Measurements from ENCODE around the gene KLRC4.
"Not testable (repeated sequence)": the region's sequence is repeated elsewhere in the genome, so short reads cannot be mapped to it uniquely, and the experiment has no call there.

DNA sequence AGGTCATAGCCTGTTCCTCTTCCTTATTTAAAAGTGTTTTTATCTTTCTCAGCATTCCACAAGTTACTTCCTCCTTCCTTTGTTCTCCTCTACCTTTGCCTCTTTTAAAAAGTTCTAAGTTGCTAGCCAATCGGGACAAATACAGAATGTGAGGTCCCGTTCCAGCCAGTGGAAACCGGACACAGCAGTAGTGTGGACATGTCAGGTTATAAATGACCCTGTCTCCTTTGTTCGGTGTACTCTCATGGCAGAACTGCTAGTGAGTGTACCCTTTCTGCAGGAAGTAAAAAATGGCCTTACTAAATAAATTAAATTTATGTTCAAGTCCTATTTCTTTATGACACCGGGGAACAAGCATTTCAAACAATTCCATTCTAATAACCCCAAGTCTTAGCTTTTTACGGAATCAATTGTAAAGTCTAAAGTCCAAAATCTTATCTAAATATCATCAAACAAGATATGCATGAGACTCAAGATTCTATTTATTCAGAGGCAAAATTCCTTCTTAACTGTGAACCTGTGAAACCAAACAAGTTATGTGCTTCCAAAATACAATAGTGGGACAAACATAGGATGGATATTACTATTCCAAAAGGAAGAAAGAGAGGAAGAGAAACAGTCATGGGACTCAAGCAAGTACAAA, 37.5 kb downstream of the KLRC4 start:
- TF ChIP-seq CTCF (IDR thresholded peaks at IDR 0.05; ENCODE audit: low read depth, low read length); EZH2phosphoT487 (IDR thresholded peaks at IDR 0.05; ENCODE audit: low read depth): not testable (repeated sequence)

Measured in OCI-LY3 (cell line).